HFF-Myc (cell line): ENCODE measurements around the gene UNCX.
"Not testable (repeated sequence)": the region's sequence is repeated elsewhere in the genome, so short reads cannot be mapped to it uniquely, and the experiment has no call there.

Experiments used
- DNase-seq: peaks from one replicate; pipeline ENCODE4 v3.0.0-alpha.2; 2011; ENCODE audit warnings: low read depth; ENCODE audit errors: extremely low read depth
- H3K4me3 ChIP-seq: replicated peaks from 2 replicates; pipeline ENCODE4 v1.5.1; 2011; ENCODE audit warnings: low read depth, mild to moderate bottlenecking, control low read depth, low read length
- CTCF ChIP-seq: IDR thresholded peaks from 2 replicates; pipeline ENCODE4 v1.5.1; 2012; ENCODE audit warnings: mild to moderate bottlenecking, low read depth, low read length, control low read depth; ENCODE audit errors: missing control alignments

The UNCX gene

GRCh38 chr7:1270181-1270580, 37.5 kb downstream of the UNCX start:
- no peak for DNase-seq
- no peak for TF ChIP-seq CTCF
- H3K4me3 ChIP-seq = no peak overlapping the region

GRCh38 chr7:1271046-1271445, 38.4 kb downstream of the UNCX start:
- no peak for TF ChIP-seq CTCF
- H3K4me3 ChIP-seq = no peak overlapping the region
- DNase-seq = no peak

- no peak for DNase-seq
- TF ChIP-seq CTCF = no peak
- no peak overlapping the region for H3K4me3 ChIP-seq
Measured at GRCh38 chr7:1271656-1272055, 39.0 kb downstream of the UNCX start.

- not testable (repeated sequence) for DNase-seq, H3K4me3 ChIP-seq
Measured at GRCh38 chr7:1272136-1272535, 39.5 kb downstream of the UNCX start.

- TF ChIP-seq CTCF = no peak
- H3K4me3 ChIP-seq = no peak overlapping the region
- DNase-seq = no peak
Measured at GRCh38 chr7:1274121-1274875, 41.6 kb downstream of the UNCX start.

- no peak for TF ChIP-seq CTCF
- no peak overlapping the region for H3K4me3 ChIP-seq
- DNase-seq = no peak
Measured at GRCh38 chr7:1274876-1275375, 42.3 kb downstream of the UNCX start.

GRCh38 chr7:1275451-1276381, 43.0 kb downstream of the UNCX start:
- no peak for TF ChIP-seq CTCF
- no peak overlapping the region for H3K4me3 ChIP-seq
- DNase-seq = no peak
